Measurements from ENCODE around the gene RAB40AL.

DNA sequence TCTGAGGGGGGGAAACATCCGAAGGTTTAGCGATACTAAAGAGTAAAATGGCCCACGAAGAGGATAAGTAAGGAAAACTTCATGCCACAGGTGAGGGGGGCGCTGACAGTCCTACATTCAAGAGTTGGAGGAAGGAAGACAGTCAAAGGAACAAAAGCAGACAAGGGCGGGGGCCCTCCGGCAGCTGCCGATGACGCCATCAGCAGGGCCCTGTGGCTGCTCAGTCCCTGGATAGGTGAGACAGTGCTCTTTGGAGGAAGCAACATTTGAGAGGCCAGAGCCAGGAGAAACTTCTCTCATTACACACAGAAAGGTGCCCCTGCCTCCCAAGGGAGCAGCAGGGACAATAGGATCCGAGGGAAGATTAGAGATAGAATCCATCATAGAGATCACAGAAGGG lies 41.5 kb downstream of the RAB40AL start:
- TF ChIP-seq, protein P1, sequence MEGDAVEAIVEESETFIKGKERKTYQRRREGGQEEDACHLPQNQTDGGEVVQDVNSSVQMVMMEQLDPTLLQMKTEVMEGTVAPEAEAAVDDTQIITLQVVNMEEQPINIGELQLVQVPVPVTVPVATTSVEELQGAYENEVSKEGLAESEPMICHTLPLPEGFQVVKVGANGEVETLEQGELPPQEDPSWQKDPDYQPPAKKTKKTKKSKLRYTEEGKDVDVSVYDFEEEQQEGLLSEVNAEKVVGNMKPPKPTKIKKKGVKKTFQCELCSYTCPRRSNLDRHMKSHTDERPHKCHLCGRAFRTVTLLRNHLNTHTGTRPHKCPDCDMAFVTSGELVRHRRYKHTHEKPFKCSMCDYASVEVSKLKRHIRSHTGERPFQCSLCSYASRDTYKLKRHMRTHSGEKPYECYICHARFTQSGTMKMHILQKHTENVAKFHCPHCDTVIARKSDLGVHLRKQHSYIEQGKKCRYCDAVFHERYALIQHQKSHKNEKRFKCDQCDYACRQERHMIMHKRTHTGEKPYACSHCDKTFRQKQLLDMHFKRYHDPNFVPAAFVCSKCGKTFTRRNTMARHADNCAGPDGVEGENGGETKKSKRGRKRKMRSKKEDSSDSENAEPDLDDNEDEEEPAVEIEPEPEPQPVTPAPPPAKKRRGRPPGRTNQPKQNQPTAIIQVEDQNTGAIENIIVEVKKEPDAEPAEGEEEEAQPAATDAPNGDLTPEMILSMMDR (conservative IDR thresholded peaks at IDR 0.05; ENCODE audit: low read length), result no peak
- no peak for TF ChIP-seq EZH2phosphoT487 (IDR thresholded peaks at IDR 0.05; ENCODE audit: borderline replicate concordance)

Data from Loucy (cell line).